ENCODE measurements around the gene FAM110A. TPM values are rescaled to one million over a fixed set of nuclear protein-coding genes. Genes with fewer than 3 reads are reported as not detected.
A peak's percentile ranks its signal among the peaks of the same experiment; 100 is the strongest.

Gene FAM110A
- total RNA-seq, 1 donor from 2014 or later = 9.7 TPM

DNA sequence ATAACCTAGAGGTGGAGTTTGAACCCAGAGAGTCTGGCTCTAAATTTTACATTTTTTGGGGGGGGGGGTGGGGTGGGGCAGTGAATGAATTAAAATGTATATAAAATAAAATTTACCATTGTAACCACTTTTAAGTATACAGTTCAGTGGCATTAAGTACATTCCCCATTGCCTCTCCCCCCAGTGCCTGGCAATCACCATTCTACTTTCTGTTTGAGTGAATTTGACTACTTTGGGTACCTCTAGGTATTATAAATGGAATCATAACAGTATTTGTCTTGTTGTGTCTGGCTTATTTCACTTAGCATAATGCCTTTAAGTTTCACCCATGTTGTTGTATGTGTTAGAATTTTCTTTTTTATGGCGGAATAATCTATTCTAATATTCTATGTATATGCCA, 2.7 kb downstream of the FAM110A start:
- H3K36me3 ChIP-seq = no peaks in the 10 kb centered on the region
- H3K4me3 ChIP-seq = no peak overlapping the region
- no peak for DNase-seq (ENCODE audit: low spot score in 2 of 2)
- no peak overlapping the region for H3K27ac ChIP-seq
- H3K9me3 ChIP-seq = no peaks in the 10 kb centered on the region
- H3K4me1 ChIP-seq = peaks cover 9 to 17% of the 10 kb centered on the region in 2 donors
- peaks cover 5% of the 10 kb centered on the region for H3K27me3 ChIP-seq
- intact Hi-C loops (cut with DNase I) = loop anchor here (10.0 kb wide), 2 partner anchors 979 to 1269 kb away; partner anchors contain the start of gene STK35
- TF ChIP-seq, protein P1, sequence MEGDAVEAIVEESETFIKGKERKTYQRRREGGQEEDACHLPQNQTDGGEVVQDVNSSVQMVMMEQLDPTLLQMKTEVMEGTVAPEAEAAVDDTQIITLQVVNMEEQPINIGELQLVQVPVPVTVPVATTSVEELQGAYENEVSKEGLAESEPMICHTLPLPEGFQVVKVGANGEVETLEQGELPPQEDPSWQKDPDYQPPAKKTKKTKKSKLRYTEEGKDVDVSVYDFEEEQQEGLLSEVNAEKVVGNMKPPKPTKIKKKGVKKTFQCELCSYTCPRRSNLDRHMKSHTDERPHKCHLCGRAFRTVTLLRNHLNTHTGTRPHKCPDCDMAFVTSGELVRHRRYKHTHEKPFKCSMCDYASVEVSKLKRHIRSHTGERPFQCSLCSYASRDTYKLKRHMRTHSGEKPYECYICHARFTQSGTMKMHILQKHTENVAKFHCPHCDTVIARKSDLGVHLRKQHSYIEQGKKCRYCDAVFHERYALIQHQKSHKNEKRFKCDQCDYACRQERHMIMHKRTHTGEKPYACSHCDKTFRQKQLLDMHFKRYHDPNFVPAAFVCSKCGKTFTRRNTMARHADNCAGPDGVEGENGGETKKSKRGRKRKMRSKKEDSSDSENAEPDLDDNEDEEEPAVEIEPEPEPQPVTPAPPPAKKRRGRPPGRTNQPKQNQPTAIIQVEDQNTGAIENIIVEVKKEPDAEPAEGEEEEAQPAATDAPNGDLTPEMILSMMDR (IDR thresholded peaks at IDR 0.05) = no peak

DNA sequence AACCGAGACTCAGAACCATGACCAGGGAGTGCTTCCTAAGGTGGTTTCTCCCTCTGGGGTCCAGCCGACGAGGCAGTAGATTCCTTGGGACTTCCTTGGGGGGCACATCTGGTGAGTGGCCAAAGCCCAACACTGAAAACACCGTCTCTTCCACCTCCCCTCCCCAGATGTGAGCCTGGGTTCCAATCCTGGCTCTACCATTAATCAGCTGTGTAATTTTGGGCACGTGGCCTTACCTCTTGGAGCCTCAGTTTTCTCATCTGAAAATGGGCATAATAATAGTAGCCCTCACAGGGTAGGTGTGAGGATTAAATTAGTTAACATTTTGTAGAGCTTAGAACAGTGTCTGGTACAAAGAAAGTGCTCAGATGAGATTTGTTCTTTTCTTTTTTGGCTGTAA, 5.5 kb downstream of the FAM110A start:
- peaks cover 12 to 17% of the 10 kb centered on the region in 2 donors for H3K4me1 ChIP-seq
- intact Hi-C loops (cut with DNase I) = loop anchor here (10.0 kb wide), 2 partner anchors 976 to 1266 kb away; partner anchors contain the start of gene STK35
- H3K9me3 ChIP-seq = no peaks in the 10 kb centered on the region
- TF ChIP-seq, protein P1 (IDR thresholded peaks at IDR 0.05) = no peak
- no peaks in the 10 kb centered on the region for H3K36me3 ChIP-seq
- H3K27me3 ChIP-seq = peaks cover 7% of the 10 kb centered on the region
- no peak overlapping the region for H3K27ac ChIP-seq
- H3K4me3 ChIP-seq = no peak overlapping the region
- DNase-seq (ENCODE audit: low spot score in 2 of 2) = no peak

DNA sequence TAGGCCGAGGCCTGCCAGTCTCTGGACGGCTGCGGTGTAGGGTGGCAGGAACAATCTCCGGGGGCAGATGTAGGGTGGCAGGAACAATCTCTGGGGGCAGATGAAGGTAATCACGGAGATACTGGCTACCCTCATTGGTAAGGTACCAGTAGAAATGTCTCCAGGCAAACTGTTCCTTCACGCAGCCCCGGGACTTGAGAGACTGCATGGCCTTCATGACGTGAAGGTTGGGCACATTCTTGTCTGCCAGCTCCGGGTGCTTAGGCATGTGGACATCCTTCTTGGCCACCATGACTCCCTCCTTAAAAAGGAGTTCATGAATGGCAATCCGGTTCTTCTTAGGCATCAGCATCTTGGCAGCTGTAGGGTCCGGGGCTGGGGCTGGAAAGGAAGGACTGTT, 6.1 kb downstream of the FAM110A start:
- no peak overlapping the region for H3K27ac ChIP-seq
- intact Hi-C loops (cut with DNase I) = loop anchor here (10.0 kb wide), 2 partner anchors 975 to 1265 kb away; partner anchors contain the start of gene STK35
- H3K9me3 ChIP-seq = no peaks in the 10 kb centered on the region
- H3K36me3 ChIP-seq = no peaks in the 10 kb centered on the region
- H3K4me3 ChIP-seq = no peak overlapping the region
- peaks cover 7% of the 10 kb centered on the region for H3K27me3 ChIP-seq
- H3K4me1 ChIP-seq = peaks cover 7 to 16% of the 10 kb centered on the region in 2 donors
- TF ChIP-seq, protein P1 (IDR thresholded peaks at IDR 0.05) = no peak
- no peak for DNase-seq (ENCODE audit: low spot score in 2 of 2)

GRCh38 chr20:840503-840857, 7.0 kb downstream of the FAM110A start:
- TF ChIP-seq, protein P1 (IDR thresholded peaks at IDR 0.05) = no peak
- no peak for DNase-seq (ENCODE audit: low spot score in 2 of 2)
- H3K27me3 ChIP-seq = peaks cover 7% of the 10 kb centered on the region
- H3K9me3 ChIP-seq = no peaks in the 10 kb centered on the region
- no peak overlapping the region for H3K4me3 ChIP-seq
- peaks cover 7 to 11% of the 10 kb centered on the region in 2 donors for H3K4me1 ChIP-seq
- intact Hi-C loops (cut with DNase I) = no loop called here
- H3K36me3 ChIP-seq = no peaks in the 10 kb centered on the region
- no peak overlapping the region for H3K27ac ChIP-seq

GRCh38 chr20:840858-841567, 7.5 kb downstream of the FAM110A start:
- no peak for DNase-seq (ENCODE audit: low spot score in 2 of 2)
- Histone ChIP-seq H3K4me3 (peak overlapping the region; percentile 41 to 58), H3K9me3 (no peaks in the 10 kb centered on the region), H3K4me1 (peaks cover 7 to 9% of the 10 kb centered on the region in 2 donors), H3K27me3 (peaks cover 7% of the 10 kb centered on the region), H3K27ac (no peak overlapping the region), H3K36me3 (no peaks in the 10 kb centered on the region)
- TF ChIP-seq, protein P1 (IDR thresholded peaks at IDR 0.05) = no peak
- intact Hi-C loops (cut with DNase I) = no loop called here
